ENCODE data around the gene TSPAN14. TPM values are rescaled to one million over a fixed set of nuclear protein-coding genes. Genes with fewer than 3 reads are reported as not detected.
A peak's percentile ranks its signal among the peaks of the same experiment; 100 is the strongest.

The TSPAN14 gene
- total RNA-seq, 1 experiment from 2014 or later: 46.8 TPM

DNA sequence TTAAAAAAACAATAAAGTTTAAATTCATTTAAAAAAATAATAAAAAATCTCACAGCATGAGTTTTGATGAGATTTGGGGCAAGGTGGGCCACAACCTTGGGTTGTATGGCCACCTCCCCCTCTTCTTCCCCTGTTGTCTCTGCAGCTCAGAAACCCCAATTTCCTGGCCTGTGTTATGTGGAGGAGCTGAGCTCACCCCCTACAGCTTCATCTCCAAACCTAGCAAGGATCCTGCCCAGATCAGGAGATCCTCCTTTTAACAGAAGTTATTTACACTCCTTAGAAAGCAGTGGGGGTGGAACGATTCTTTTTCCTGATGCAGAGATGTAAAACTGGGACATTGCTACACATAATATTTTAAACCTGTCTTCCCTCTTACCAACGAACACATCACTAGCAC lies 76.7 kb downstream of the TSPAN14 start:
- DNase-seq: no peak
- Histone ChIP-seq H2AK5ac (ENCODE audit: insufficient read length, low read length) (no peak overlapping the region), H2BK120ac (ENCODE audit: low read depth, low read length, poor library complexity, severe bottlenecking) (no peak overlapping the region), H2BK20ac (ENCODE audit: low read depth, low read length, poor library complexity, severe bottlenecking) (no peak overlapping the region), H3K56ac (ENCODE audit: insufficient read length, low read depth, low read length) (no peak overlapping the region), H3K9me3 (ENCODE audit: control insufficient read depth, low read depth, low read length) (no peaks in the 10 kb centered on the region), H3K18ac (ENCODE audit: insufficient read length, low read depth, low read length) (no peak overlapping the region), H3K27me3 (ENCODE audit: insufficient read depth, low read length) (no peaks in the 10 kb centered on the region), H3K4me2 (ENCODE audit: insufficient read depth, insufficient read length, low read length) (no peak overlapping the region), H2AFZ (ENCODE audit: low read length) (no peak overlapping the region), H3K4ac (ENCODE audit: low read depth, low read length) (no peak overlapping the region), H4K91ac (ENCODE audit: insufficient read length, low read depth, low read length) (no peak overlapping the region), H3K23ac (ENCODE audit: insufficient read length, low read depth, low read length) (no peak overlapping the region), H2BK5ac (ENCODE audit: insufficient read length, low read length) (no peak overlapping the region), H3K27ac (ENCODE audit: insufficient read length, low read depth, low read length) (no peak overlapping the region), H4K8ac (replicated peaks; ENCODE audit: insufficient read length, low read depth, low read length) (no peak overlapping the region), H3K23me2 (ENCODE audit: insufficient read length, low read depth, low read length, poor library complexity, severe bottlenecking) (no peaks in the 10 kb centered on the region), H3K9ac (ENCODE audit: extremely low read depth, insufficient read length, low read length) (no peak overlapping the region), H3K79me1 (ENCODE audit: insufficient read depth, low read depth, low read length, poor library complexity, severe bottlenecking) (no peaks in the 10 kb centered on the region), H3T11ph (ENCODE audit: low read length) (no peak overlapping the region), H3K14ac (ENCODE audit: insufficient read depth, low read length) (no peak overlapping the region), H3K79me2 (ENCODE audit: insufficient read depth, low read length) (no peaks in the 10 kb centered on the region), H2BK12ac (ENCODE audit: insufficient read length, low read depth, low read length) (no peak overlapping the region), H4K5ac (ENCODE audit: insufficient read length, low read depth, low read length) (no peak overlapping the region), H4K20me1 (ENCODE audit: control insufficient read depth, insufficient read depth, insufficient read length) (no peaks in the 10 kb centered on the region), H3K4me1 (ENCODE audit: insufficient read depth, low read length) (peaks cover 5% of the 10 kb centered on the region; the same call in 1 of the 2 replicates), H2BK15ac (ENCODE audit: low read depth, low read length) (no peak overlapping the region)
- Mint-ChIP-seq H3K4me1 (peaks cover 17% of the 10 kb centered on the region in 2 experiments), H3K36me3 (ENCODE audit: insufficient read depth in 1 of 3, low read depth in 3 of 3) (peaks cover 5 to 12% (median 5%) of the 10 kb centered on the region in 3 experiments; a peak in 5 of 7 replicates), H3K4me3 (peak overlapping the region in 1 of 2 experiments; percentile 64; a peak in 3 of 5 replicates), H3K27me3 (ENCODE audit: low read depth) (peaks cover 1% of the 10 kb centered on the region; the same call in 1 of the 2 replicates), H3K9me3 (peaks cover 5 to 15% of the 10 kb centered on the region in 2 experiments; a peak in 4 of 5 replicates), H3K27ac (no peak overlapping the region)
- WGBS (ENCODE audit: extremely low coverage, insufficient read length, low lambda C conversion rate): no CpG with 5 or more reads among the region's 2 CpGs
- TF ChIP-seq, protein P1, sequence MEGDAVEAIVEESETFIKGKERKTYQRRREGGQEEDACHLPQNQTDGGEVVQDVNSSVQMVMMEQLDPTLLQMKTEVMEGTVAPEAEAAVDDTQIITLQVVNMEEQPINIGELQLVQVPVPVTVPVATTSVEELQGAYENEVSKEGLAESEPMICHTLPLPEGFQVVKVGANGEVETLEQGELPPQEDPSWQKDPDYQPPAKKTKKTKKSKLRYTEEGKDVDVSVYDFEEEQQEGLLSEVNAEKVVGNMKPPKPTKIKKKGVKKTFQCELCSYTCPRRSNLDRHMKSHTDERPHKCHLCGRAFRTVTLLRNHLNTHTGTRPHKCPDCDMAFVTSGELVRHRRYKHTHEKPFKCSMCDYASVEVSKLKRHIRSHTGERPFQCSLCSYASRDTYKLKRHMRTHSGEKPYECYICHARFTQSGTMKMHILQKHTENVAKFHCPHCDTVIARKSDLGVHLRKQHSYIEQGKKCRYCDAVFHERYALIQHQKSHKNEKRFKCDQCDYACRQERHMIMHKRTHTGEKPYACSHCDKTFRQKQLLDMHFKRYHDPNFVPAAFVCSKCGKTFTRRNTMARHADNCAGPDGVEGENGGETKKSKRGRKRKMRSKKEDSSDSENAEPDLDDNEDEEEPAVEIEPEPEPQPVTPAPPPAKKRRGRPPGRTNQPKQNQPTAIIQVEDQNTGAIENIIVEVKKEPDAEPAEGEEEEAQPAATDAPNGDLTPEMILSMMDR (conservative IDR thresholded peaks at IDR 0.05): no peak
